Measurements from ENCODE around the gene DOCK7.
A peak's percentile ranks its signal among the peaks of the same experiment; 100 is the strongest.
"Not testable (repeated sequence)": the region's sequence is repeated elsewhere in the genome, so short reads cannot be mapped to it uniquely, and the experiment has no call there.

DOCK7 gene

DNA sequence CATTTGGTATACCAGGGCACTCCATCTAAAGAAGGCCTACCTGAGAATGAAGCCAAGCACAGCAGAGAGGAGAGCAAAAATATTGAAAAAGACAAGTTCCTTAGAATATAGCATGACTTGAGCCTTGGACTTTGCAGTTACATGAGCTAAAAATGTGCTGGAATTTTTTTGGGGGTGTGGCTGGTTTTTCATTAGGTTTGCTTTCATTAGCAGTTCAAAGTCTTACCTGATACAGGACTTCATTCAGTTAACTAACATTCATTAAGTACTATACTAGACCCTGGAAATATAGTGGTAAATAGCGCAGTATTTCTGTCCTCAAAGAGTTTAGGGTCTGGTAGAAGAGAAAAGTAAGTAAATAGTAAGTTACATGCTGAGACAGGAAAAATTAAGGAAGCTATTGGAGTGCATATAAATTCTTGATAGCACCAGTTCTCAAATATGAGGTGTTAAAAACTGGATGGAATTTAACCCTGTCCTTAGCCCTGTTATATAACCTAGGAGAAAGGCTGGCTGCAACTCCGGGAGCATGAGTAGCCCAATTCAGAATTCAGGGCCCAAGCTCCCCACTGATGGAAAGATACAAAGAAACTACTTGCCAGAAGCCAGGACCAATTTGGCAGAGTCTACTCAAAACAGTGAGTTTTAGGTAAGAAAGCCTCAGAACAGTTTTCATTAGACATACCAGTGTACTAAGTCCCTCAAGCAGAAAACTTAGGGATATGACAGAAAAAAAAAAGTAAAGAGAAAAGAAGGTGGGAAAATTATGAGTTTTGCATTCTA lies 3.1 kb upstream of the DOCK7 start:
- peak in 11 of 56 donors; percentile 1 to 54 (median 20) for DNase-seq

GRCh38 chr1:62689524-62689923 lies 1.3 kb upstream of the DOCK7 start:
- no peak for DNase-seq

DNA sequence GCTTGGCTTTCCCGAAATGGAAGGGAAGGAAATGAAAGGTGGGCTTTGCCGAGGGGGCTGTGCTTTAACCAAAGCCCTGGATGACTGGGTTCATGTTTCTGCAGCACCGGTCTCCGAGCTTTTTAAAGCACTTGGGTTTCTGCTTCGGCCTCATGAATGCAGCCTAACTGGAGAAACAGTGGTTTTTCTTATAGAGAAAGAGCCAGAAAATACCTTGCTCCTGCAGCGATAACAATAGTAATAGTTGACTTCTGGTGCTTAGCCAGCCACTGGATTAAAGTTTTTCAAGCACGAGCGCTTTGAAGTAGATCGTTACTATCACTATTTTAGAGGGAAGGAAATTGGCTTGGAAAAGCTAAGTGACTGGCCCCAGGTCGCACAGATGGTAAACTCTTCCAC lies 500 bp upstream of the DOCK7 start:
- peak in 1 of 56 donors; percentile 47 for DNase-seq

DNA sequence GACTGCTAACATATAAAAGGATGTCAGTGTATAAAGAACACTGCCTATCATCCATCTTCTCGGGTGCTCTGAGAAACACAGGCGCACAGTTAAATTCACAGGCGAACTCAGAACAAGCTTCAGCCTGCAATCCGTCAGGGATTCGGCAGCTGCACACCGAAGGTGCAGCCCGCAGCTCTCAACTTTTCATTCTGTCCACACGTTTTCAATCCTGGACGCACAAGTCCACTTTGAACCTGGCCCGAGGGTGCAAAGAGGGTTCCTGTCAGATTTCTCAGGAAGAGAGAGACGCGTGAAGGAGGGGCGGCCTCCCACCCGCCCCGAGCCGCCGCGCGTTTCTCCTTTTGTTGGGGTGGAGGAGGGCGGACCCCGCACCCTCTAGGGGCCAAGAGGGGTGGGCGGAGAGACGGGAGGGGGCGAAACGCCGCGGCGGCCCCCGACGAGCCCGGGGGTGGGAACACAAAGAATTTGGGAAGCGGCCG lies 724 bp downstream of the DOCK7 start:
- peak in 31 of 56 donors; percentile 1 to 67 (median 38) for DNase-seq

GRCh38 chr1:62686822-62687221 lies 1.4 kb downstream of the DOCK7 start:
- DNase-seq, result no peak

DNA sequence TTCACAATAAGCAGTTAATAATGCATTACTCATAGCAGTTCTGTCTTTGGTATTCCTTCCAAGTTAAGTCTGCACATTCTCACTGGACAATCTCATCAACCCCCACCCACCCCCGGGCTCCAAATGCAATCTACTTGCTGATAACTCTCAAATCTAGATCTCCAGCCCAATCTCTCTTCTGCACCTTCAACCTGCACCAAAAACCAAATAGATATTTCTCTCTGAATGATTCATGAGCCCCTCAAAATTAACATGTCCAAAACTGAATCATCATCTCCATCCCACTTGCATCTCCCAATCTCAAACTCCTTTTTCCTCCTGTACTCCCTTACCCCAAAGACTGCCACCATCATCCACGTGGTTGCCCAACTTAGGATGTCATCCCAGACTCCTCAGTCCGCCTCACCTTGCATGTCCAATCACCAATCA lies 2.7 kb downstream of the DOCK7 start:
- DNase-seq, result no peak

DNA sequence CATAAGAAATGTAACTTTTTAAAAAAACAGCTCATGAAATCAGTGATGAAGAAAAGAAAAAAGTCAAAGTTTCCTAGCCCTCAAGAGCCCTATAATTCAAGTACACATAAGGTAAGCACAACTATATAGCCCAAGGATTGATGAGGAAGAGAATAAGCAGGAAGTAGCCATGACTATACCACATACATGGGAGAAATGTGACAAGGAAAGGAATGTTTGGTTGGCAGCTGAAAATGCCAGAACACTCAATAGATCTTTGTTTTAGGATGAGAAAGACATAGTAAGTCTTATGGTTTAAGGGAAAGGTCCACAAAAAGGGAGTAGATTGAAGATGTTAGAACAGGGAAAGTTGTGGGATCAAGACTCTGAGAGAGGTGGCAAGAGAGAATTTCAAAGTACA lies 5.7 kb downstream of the DOCK7 start:
- no peak for DNase-seq

DNA sequence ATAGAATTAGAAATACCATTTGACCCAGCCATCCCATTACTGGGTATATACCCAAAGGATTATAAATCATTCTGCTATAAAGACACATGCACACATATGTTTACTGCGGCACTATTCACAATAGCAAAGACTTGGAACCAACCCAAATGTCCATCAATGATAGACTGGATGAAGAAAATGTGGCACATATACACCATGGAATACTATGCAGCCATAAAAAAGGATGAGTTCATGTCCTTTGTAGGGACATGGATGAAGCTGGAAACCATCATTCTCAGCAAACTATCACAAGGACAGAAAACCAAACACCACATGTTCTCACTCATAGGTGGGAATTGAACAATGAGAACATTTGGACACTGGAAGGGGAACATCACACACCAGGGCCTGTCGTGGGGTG lies 7.2 kb downstream of the DOCK7 start:
- not testable (repeated sequence) for DNase-seq

DNA sequence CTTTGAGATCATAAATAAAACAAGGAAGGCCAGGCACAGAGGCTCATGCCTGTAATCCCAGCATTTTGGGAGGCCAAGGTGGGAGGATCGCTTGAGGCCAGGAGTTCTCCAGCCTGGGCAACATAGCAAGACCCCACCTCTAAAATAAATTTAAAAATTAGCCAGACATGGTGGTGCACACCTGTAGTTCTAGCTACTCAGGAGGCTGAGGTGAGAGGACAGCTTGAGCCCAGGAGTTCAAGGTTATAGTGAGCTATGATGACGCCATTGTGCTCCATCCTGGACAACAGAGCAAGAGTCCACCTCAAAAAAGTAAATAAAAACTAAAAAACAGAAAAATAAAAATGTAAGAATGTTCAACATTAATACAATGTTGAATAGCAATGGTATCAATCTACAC lies 10.4 kb downstream of the DOCK7 start:
- not testable (repeated sequence) for DNase-seq

DNA sequence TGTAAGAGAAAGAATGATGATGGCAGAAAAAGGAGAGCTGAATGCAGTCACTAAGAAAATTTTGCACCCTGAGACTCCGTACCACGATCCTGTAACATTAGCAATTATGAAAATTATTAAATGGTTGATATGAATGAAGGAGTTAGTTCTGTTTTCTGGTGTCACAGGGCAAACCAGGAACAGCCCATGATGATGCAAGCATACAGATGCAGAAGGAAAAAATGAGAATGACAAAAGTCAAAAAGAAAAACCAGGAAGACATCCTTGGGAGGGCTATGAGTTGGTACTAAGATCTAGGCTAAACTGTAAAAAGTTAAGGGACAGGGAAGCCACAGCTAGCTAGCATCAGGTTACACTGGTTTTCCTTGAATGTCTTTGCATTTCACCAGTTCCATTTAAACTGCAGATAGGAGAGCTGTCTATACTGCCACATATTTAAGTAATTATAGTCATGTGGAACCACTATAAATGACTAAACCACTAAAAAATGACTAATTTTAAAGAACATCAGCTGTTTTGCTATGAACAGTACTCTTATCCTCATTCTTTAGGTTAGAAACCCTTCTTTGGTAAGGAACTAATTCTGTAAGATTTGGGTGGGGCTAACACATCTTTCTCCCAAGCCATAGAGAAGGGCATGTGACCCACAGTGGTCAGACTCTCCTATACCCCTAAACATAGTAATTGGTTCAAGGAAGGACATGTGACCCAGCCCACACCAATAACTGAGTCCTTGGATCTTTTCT lies 11.4 kb downstream of the DOCK7 start:
- DNase-seq, result no peak

- no peak for DNase-seq
Measured at GRCh38 chr1:62673629-62674028, 14.6 kb downstream of the DOCK7 start.

DNA sequence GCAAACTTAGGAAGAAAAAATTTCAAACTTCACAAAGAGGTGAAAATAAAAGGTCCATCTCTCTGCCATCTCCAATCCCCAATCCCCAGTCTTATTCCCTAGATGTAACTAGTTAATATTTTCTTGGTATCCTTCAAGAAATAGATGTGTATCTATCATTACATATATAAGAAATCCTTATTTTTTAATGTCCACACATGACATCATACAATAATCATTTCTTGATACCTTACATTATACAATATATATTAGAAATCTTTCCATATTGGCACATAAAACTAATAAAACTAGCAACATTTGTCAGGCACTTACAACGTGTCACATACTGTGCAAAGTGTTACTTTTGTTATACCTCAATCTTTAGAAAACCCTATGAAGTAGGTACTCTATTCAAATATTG lies 16.2 kb downstream of the DOCK7 start:
- DNase-seq, result no peak

- no peak for DNase-seq
Measured at GRCh38 chr1:62654744-62655143, 33.4 kb downstream of the DOCK7 start.

DNA sequence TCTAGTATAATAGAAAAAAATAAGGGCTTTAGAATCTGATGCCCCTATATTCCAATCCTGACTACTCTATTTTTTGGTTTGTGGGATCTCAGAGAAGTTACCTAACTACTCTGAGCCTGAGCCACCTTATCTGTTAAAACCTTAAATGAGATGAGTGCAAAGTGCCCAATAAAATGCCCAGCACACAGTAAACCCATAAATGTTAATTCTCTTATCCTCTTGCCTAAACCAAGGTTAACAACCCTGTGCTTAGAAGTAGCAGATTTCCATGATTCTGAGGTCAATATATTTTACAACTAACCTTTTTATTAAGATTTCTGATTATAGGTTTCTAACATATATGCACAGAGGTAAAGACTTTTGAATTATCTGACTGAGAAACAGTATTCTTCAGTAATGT lies 35.8 kb downstream of the DOCK7 start:
- no peak for DNase-seq

DNA sequence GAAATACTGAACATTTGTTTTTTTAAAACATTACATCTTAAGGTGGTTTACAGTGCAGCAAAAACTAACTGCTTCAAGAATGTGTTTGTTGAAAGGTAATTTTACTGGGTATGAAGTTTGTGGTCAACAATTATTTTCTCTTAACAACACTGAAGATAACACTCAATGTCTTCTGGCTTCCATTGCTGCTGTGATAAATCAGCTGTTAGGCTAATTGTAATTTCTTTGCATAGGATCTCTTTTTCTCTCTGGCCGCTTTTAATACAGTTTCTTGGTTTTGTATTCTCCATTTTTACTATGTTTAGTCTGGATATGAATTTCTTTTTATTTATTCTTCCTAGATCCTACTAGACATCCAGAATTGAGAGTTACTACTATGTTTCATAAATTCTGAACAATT lies 44.9 kb downstream of the DOCK7 start:
- no peak for DNase-seq

- DNase-seq, result no peak
Measured at GRCh38 chr1:62637392-62638105, 50.6 kb downstream of the DOCK7 start.

DNA sequence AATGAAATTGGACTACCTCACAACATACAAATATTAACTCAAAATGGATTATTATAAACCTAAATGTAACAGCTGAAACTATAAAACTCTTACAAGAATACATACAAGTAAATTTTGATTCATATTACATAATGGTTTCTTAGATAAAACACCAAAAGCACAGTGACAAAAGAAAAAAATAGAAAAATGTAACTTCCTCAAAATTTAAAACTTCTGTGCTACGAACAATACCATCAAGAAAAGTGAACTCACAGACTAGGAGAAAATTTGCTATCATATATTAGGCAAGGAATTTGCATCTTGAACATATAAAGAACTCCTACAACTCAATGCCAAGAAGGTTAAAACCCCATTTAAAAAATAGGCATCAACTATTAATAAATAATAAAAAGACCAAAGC lies 59.7 kb downstream of the DOCK7 start:
- DNase-seq, result no peak

DNA sequence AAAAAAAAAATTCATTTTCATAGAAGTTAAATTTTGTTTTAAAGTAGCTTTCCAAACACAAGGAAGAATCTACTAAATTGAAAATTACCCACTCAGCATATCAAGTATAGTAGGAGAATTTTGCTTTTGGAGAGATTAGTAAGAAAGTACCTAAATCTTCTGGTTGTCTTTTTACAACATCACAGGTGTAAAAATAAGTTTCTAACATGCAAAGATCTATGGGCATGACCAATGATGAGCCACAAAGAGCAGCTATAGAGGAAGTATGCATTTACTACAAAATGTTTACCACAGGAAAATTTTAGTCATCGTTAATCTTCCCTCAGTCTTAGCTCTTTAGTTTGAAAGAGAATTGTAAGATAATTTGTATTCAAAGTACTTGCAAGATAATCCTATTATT lies 62.8 kb downstream of the DOCK7 start:
- no peak for DNase-seq

DNA sequence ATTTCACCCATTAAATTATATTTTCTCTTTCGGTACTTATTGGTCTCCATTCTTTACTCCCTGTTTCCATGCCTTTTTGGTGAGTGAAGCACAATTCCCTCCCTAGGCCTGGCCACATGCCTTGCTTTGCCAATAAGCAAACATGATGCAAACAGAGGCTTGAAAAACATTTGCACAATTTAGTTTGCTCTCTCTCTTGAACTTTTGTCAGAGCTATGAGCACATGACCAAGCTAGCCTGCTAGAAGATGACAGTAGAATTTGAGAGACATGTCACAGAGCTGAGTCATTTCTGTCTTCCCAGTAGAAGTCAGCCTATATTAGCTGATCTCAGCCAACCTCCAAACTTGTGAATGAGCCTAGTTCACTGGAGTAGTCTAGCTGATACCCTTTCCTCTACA lies 66.3 kb downstream of the DOCK7 start:
- peak in 2 of 56 donors; percentile 1 to 12 for DNase-seq

- no peak for DNase-seq
Measured at GRCh38 chr1:62613890-62614289, 74.3 kb downstream of the DOCK7 start.

- DNase-seq, result no peak
Measured at GRCh38 chr1:62613325-62613727, 74.9 kb downstream of the DOCK7 start.

- no peak for DNase-seq
Measured at GRCh38 chr1:62612770-62613169, 75.4 kb downstream of the DOCK7 start.

Measured in nucleus accumbens (tissue), 56 donors.